PC-9 (cell line): ENCODE measurements around the gene SMIM20. TPM values are rescaled to one million over a fixed set of nuclear protein-coding genes. Genes with fewer than 3 reads are reported as not detected.

Source experiments
- BruUV-seq: library from RNA; stranded (reverse); fragments of 400-500 nt; replicated peaks from 2 replicates; lab custom pipeline; 2021; lab: Mats Ljungman, UMichigan
- CTCF ChIA-PET: fragments of 300-600 bp; sonication (Branson Sonifier 250); formaldehyde crosslinking; loops from one replicate; lab custom pipeline; 2022; ENCODE audit warnings: antibody characterized with exemption; lab: Charles Lee
- POLR2A ChIA-PET: fragments of 300-600 bp; sonication (Branson Sonifier 250); formaldehyde crosslinking; loops from one replicate; lab custom pipeline; 2022; ENCODE audit warnings: antibody characterized with exemption; ENCODE audit not compliant: unreplicated experiment; lab: Charles Lee
- DNase-seq, 2 experiments: peaks; one replicate each; pipeline versions ENCODE4 v3.0.0 to v3.0.0-alpha.2; 2015 to 2022; ENCODE audit warnings: mixed read lengths in 1 of 2
- H2AFZ ChIP-seq: fragments of 200-600 bp; sonication (generic); 2 replicates; pipeline ENCODE4 v1.8.1; 2017; ENCODE audit warnings: antibody characterized with exemption
- H3F3A ChIP-seq: fragments of 200-600 bp; sonication (generic); 2 replicates; pipeline ENCODE4 v1.8.1; 2017; ENCODE audit warnings: antibody characterized with exemption, mild to moderate bottlenecking, low read depth; ENCODE audit not compliant: insufficient read depth
- H3K27ac ChIP-seq: fragments of 200-600 bp; sonication (generic); 2 replicates; pipeline ENCODE4 v1.6.1; 2016; ENCODE audit warnings: mixed run types
- H3K27me3 ChIP-seq: fragments of 200-600 bp; sonication (generic); 2 replicates; pipeline ENCODE4 v1.6.1; 2016; ENCODE audit warnings: low read depth, mixed run types; ENCODE audit not compliant: insufficient read depth
- H3K36me3 ChIP-seq: fragments of 200-600 bp; sonication (generic); 2 replicates; pipeline ENCODE4 v1.6.1; 2016; ENCODE audit warnings: low read depth, mixed run types
- H3K4me1 ChIP-seq: fragments of 200-600 bp; sonication (generic); replicated peaks from 2 replicates; pipeline ENCODE4 v1.6.1; 2016; ENCODE audit warnings: mixed run types; ENCODE audit not compliant: insufficient read depth
- H3K4me2 ChIP-seq: fragments of 200-600 bp; sonication (generic); 2 replicates; pipeline ENCODE4 v1.6.1; 2017; ENCODE audit warnings: mixed run types
- H3K4me3 ChIP-seq: fragments of 200-600 bp; sonication (generic); 2 replicates; pipeline ENCODE4 v1.6.1; 2016; ENCODE audit warnings: mixed run types
- H3K79me2 ChIP-seq: fragments of 200-600 bp; sonication (generic); 2 replicates; pipeline ENCODE4 v1.6.1; 2017; ENCODE audit warnings: low read depth, mixed run types
- H3K9me2 ChIP-seq: fragments of 200-600 bp; sonication (generic); 2 replicates; pipeline ENCODE4 v1.8.1; 2017; ENCODE audit warnings: mild to moderate bottlenecking; ENCODE audit not compliant: insufficient read depth
- H3K9me3 ChIP-seq: fragments of 200-600 bp; sonication (generic); 2 replicates; pipeline ENCODE4 v1.8.1; 2016; ENCODE audit warnings: low read depth; ENCODE audit not compliant: insufficient read depth
- H4K20me1 ChIP-seq: fragments of 200-600 bp; sonication (generic); 2 replicates; pipeline ENCODE4 v1.8.1; 2017; ENCODE audit not compliant: insufficient read depth
- CTCF ChIP-seq: fragments of 200-600 bp; sonication (generic); conservative IDR thresholded peaks from 2 replicates; pipeline ENCODE4 v1.6.1; 2017; ENCODE audit warnings: mixed run types, antibody characterized with exemption, mild to moderate bottlenecking, moderate library complexity
- EZH2 ChIP-seq: fragments of 200-600 bp; sonication (generic); IDR thresholded peaks from 2 replicates; pipeline ENCODE4 v1.8.0; 2017; ENCODE audit warnings: antibody characterized with exemption, low read depth
- intact Hi-C: fragments of 100-400 bp; cut with micrococcal nuclease; formaldehyde crosslinking; loops from one replicate; pipeline ENCODE4 v1.10.0; 2022; ENCODE audit not compliant: unreplicated experiment
- total RNA-seq: library from RNA; stranded (reverse); gene quantifications from 2 replicates; pipeline ENCODE4 v1.2.3, GENCODE V29; 2021

The SMIM20 gene
- total RNA-seq, 1 experiment from 2014 or later: 44.2 TPM

- CTCF ChIA-PET: no interaction called here
- Histone ChIP-seq H3K36me3 (no peaks in the 10 kb centered on the region), H2AFZ (no peak overlapping the region), H3F3A (no peaks in the 10 kb centered on the region), H3K4me2 (no peak overlapping the region), H4K20me1 (no peaks in the 10 kb centered on the region), H3K4me3 (no peak overlapping the region), H3K4me1 (no peaks in the 10 kb centered on the region), H3K9me3 (no peaks in the 10 kb centered on the region), H3K27ac (no peak overlapping the region), H3K27me3 (no peaks in the 10 kb centered on the region), H3K79me2 (no peaks in the 10 kb centered on the region), H3K9me2 (no peaks in the 10 kb centered on the region)
- intact Hi-C loops: no loop called here
- DNase-seq: no peak
- no TSS peak for BruUV-seq
- POLR2A ChIA-PET: no interaction called here
- TF ChIP-seq CTCF: no peak
Observed at GRCh38 chr4:25972366-25972765, 58.3 kb downstream of the SMIM20 start.

- Histone ChIP-seq H3K36me3 (no peaks in the 10 kb centered on the region), H3K4me1 (no peaks in the 10 kb centered on the region), H4K20me1 (no peaks in the 10 kb centered on the region), H3K27me3 (no peaks in the 10 kb centered on the region), H3K4me2 (no peak overlapping the region), H2AFZ (no peak overlapping the region), H3K9me3 (no peaks in the 10 kb centered on the region), H3K27ac (no peak overlapping the region), H3F3A (no peaks in the 10 kb centered on the region), H3K4me3 (no peak overlapping the region), H3K79me2 (no peaks in the 10 kb centered on the region), H3K9me2 (no peaks in the 10 kb centered on the region)
- DNase-seq: no peak
- BruUV-seq: no TSS peak
- intact Hi-C loops: no loop called here
- CTCF ChIA-PET: no interaction called here
- POLR2A ChIA-PET: no interaction called here
- TF ChIP-seq EZH2 (no peak), CTCF (no peak)
Observed at GRCh38 chr4:25972984-25973745, 59.1 kb downstream of the SMIM20 start.

GRCh38 chr4:25976780-25977179, 62.8 kb downstream of the SMIM20 start:
- H3K4me3 ChIP-seq: no peak overlapping the region
- no peaks in the 10 kb centered on the region for H3K27me3 ChIP-seq
- H2AFZ ChIP-seq: no peak overlapping the region
- H3K27ac ChIP-seq: no peak overlapping the region
- ChIA-PET POLR2A (no interaction called here), CTCF (no interaction called here)
- no peaks in the 10 kb centered on the region for H3K36me3 ChIP-seq
- no peaks in the 10 kb centered on the region for H3K79me2 ChIP-seq
- intact Hi-C loops: no loop called here
- BruUV-seq: no TSS peak
- no peaks in the 10 kb centered on the region for H3K4me1 ChIP-seq
- no peak overlapping the region for H3K4me2 ChIP-seq
- H4K20me1 ChIP-seq: no peaks in the 10 kb centered on the region
- no peak for DNase-seq
- no peaks in the 10 kb centered on the region for H3F3A ChIP-seq
- no peak for TF ChIP-seq EZH2
- H3K9me3 ChIP-seq: no peaks in the 10 kb centered on the region
- H3K9me2 ChIP-seq: no peaks in the 10 kb centered on the region
